ENCODE results near the gene TRAF2. TPM values are rescaled to one million over a fixed set of nuclear protein-coding genes. Genes with fewer than 3 reads are reported as not detected.
A peak's percentile ranks its signal among the peaks of the same experiment; 100 is the strongest.

The TRAF2 gene
- total and polyA plus RNA-seq, 4 donors: 4.7 to 14.9 (median 6.8) TPM

- DNase-seq (ENCODE audit: low spot score): no peak
- 98% methylated on average over 8 of the region's 8 CpGs for WGBS
- Histone ChIP-seq H3K9ac (ENCODE audit: low read depth in 1 of 2, low read length in 2 of 2) (no peak overlapping the region), H3K27ac (ENCODE audit: low read depth in 1 of 2, low read length in 2 of 2) (no peak overlapping the region), H3K4me1 (ENCODE audit: control insufficient read depth in 4 of 4, insufficient read depth in 4 of 4, low read length in 3 of 4) (peaks cover 18 to 41% (median 28%) of the 10 kb centered on the region in 4 donors), H3K4me3 (ENCODE audit: low read depth in 1 of 3, low read length in 3 of 3) (no peak overlapping the region), H3K9me3 (ENCODE audit: control insufficient read depth in 4 of 4, low read length in 3 of 4) (no peaks in the 10 kb centered on the region), H3K27me3 (ENCODE audit: control insufficient read depth in 4 of 4, insufficient read depth in 4 of 4, low read length in 3 of 4) (no peaks in the 10 kb centered on the region), H3K36me3 (ENCODE audit: control insufficient read depth in 4 of 4, insufficient read depth in 3 of 4, low read depth in 1 of 4, low read length in 3 of 4) (peaks cover 0 to 10% (median 6%) of the 10 kb centered on the region in 4 donors)
- no peak for TF ChIP-seq YY1 (IDR thresholded peaks at IDR 0.05)
- no peak for TF ChIP-seq SP1 (IDR thresholded peaks at IDR 0.05)
- no peak for TF ChIP-seq FOXA1 (IDR thresholded peaks at IDR 0.05)
- TF ChIP-seq HNF4G (IDR thresholded peaks at IDR 0.05): no peak
- TF ChIP-seq TAF1 (conservative IDR thresholded peaks at IDR 0.05): no peak
- TF ChIP-seq ATF3 (IDR thresholded peaks at IDR 0.05): no peak
- TF ChIP-seq ZBTB33 (IDR thresholded peaks at IDR 0.05): no peak
- no peak for TF ChIP-seq JUND (IDR thresholded peaks at IDR 0.05)
- no peak for TF ChIP-seq HNF4A (conservative IDR thresholded peaks at IDR 0.05)
- no peak for TF ChIP-seq RAD21 (IDR thresholded peaks at IDR 0.05)
Measured at GRCh38 chr9:136936645-136937170, 50.4 kb downstream of the TRAF2 start.

GRCh38 chr9:136937186-136938001, 51.1 kb downstream of the TRAF2 start:
- Histone ChIP-seq H3K27ac (ENCODE audit: low read depth in 1 of 2, low read length in 2 of 2) (peak overlapping the region; percentile 82 to 93), H3K4me3 (ENCODE audit: low read depth in 1 of 3, low read length in 3 of 3) (no peak overlapping the region), H3K9ac (ENCODE audit: low read depth in 1 of 2, low read length in 2 of 2) (peak overlapping the region in 1 of 2 donors; percentile 52), H3K36me3 (ENCODE audit: control insufficient read depth in 4 of 4, insufficient read depth in 3 of 4, low read depth in 1 of 4, low read length in 3 of 4) (peaks cover 0 to 14% (median 9%) of the 10 kb centered on the region in 4 donors), H3K9me3 (ENCODE audit: control insufficient read depth in 4 of 4, low read length in 3 of 4) (no peaks in the 10 kb centered on the region), H3K4me1 (ENCODE audit: control insufficient read depth in 4 of 4, insufficient read depth in 4 of 4, low read length in 3 of 4) (peaks cover 21 to 48% (median 32%) of the 10 kb centered on the region in 4 donors), H3K27me3 (ENCODE audit: control insufficient read depth in 4 of 4, insufficient read depth in 4 of 4, low read length in 3 of 4) (no peaks in the 10 kb centered on the region)
- no peak for DNase-seq (ENCODE audit: low spot score)
- 87% methylated on average over 15 of the region's 15 CpGs for WGBS
- TF ChIP-seq YY1 (IDR thresholded peaks at IDR 0.05): no peak
- no peak for TF ChIP-seq GABPA (IDR thresholded peaks at IDR 0.05 in 1 of 2, conservative IDR thresholded peaks at IDR 0.05 in 1 of 2)
- no peak for TF ChIP-seq FOXA1 (IDR thresholded peaks at IDR 0.05)

- Histone ChIP-seq H3K9me3 (ENCODE audit: control insufficient read depth in 4 of 4, low read length in 3 of 4) (no peaks in the 10 kb centered on the region), H3K4me1 (ENCODE audit: control insufficient read depth in 4 of 4, insufficient read depth in 4 of 4, low read length in 3 of 4) (peaks cover 21 to 61% (median 40%) of the 10 kb centered on the region in 4 donors), H3K27me3 (ENCODE audit: control insufficient read depth in 4 of 4, insufficient read depth in 4 of 4, low read length in 3 of 4) (no peaks in the 10 kb centered on the region), H3K4me3 (ENCODE audit: low read depth in 1 of 3, low read length in 3 of 3) (no peak overlapping the region), H3K36me3 (ENCODE audit: control insufficient read depth in 4 of 4, insufficient read depth in 3 of 4, low read depth in 1 of 4, low read length in 3 of 4) (peaks cover 0 to 14% (median 9%) of the 10 kb centered on the region in 4 donors), H3K9ac (ENCODE audit: low read depth in 1 of 2, low read length in 2 of 2) (no peak overlapping the region), H3K27ac (ENCODE audit: low read depth in 1 of 2, low read length in 2 of 2) (peak overlapping the region; percentile 82 to 93)
- WGBS: 87% methylated on average over 28 of the region's 28 CpGs
- TF ChIP-seq NR2F2 (IDR thresholded peaks at IDR 0.05) (no peak), REST (IDR thresholded peaks at IDR 0.05) (no peak), GABPA (IDR thresholded peaks at IDR 0.05 in 1 of 2, conservative IDR thresholded peaks at IDR 0.05 in 1 of 2) (no peak)
- DNase-seq (ENCODE audit: low spot score): no peak
Measured at GRCh38 chr9:136939431-136939995, 53.2 kb downstream of the TRAF2 start.
